Middle frontal gyrus (tissue), 1 donor: ENCODE data around the gene ATP2A2.
"Not testable (repeated sequence)": the region's sequence is repeated elsewhere in the genome, so short reads cannot be mapped to it uniquely, and the experiment has no call there.

Source experiments
- DNase-seq: peaks from one replicate; pipeline ENCODE4 v3.0.0-alpha.2; 2015; ENCODE audit warnings: low spot score; ENCODE audit errors: extremely low spot score

The ATP2A2 gene

GRCh38 chr12:110342157-110342556 is 61.1 kb downstream of the ATP2A2 start:
- no peak for DNase-seq

- DNase-seq = no peak
Observed at GRCh38 chr12:110343114-110343513, 62.1 kb downstream of the ATP2A2 start.

GRCh38 chr12:110343736-110344555 is 62.9 kb downstream of the ATP2A2 start:
- DNase-seq = no peak

GRCh38 chr12:110344657-110345056 is 63.6 kb downstream of the ATP2A2 start:
- DNase-seq = no peak

- no peak for DNase-seq
Observed at GRCh38 chr12:110345176-110345661, 64.2 kb downstream of the ATP2A2 start.

GRCh38 chr12:110345963-110346362 is 64.9 kb downstream of the ATP2A2 start:
- DNase-seq = no peak

GRCh38 chr12:110347767-110348166 is 66.7 kb downstream of the ATP2A2 start:
- no peak for DNase-seq

- DNase-seq = no peak
Observed at GRCh38 chr12:110348431-110349059, 67.5 kb downstream of the ATP2A2 start.

- DNase-seq = no peak
Observed at GRCh38 chr12:110349096-110349495, 68.0 kb downstream of the ATP2A2 start.

- no peak for DNase-seq
Observed at GRCh38 chr12:110349514-110350151, 68.6 kb downstream of the ATP2A2 start.

- DNase-seq = no peak
Observed at GRCh38 chr12:110351119-110351518, 70.1 kb downstream of the ATP2A2 start.

GRCh38 chr12:110352401-110352800 is 71.4 kb downstream of the ATP2A2 start:
- no peak for DNase-seq

- no peak for DNase-seq
Observed at GRCh38 chr12:110353211-110353965, 72.3 kb downstream of the ATP2A2 start.

- no peak for DNase-seq
Observed at GRCh38 chr12:110354172-110354780, 73.2 kb downstream of the ATP2A2 start.

GRCh38 chr12:110355073-110355472 is 74.0 kb downstream of the ATP2A2 start:
- no peak for DNase-seq

GRCh38 chr12:110358384-110359097 is 77.5 kb downstream of the ATP2A2 start:
- DNase-seq = not testable (repeated sequence)

- no peak for DNase-seq
Observed at GRCh38 chr12:110361216-110361615, 80.2 kb downstream of the ATP2A2 start.

- no peak for DNase-seq
Observed at GRCh38 chr12:110365489-110366320, 84.7 kb downstream of the ATP2A2 start.

GRCh38 chr12:110366321-110367142 is 85.5 kb downstream of the ATP2A2 start:
- no peak for DNase-seq
